Activated CD4-positive, CD25-positive, alpha-beta regulatory T cell treated with anti-CD3 and anti-CD28 coated beads, Interleukin-2, amount 50 U/mL, for 24 hours (primary cell): Measurements from ENCODE around the gene CNRIP1.
"Not testable (repeated sequence)": the region's sequence is repeated elsewhere in the genome, so short reads cannot be mapped to it uniquely, and the experiment has no call there.

Experiments
- ATAC-seq, 2 donors: fragments of 150-1000 bp; cut with Tn5 transposase; one replicate each; pipeline ENCODE4 v1.10.0; 2021; ENCODE audit warnings: mild to moderate bottlenecking in 1 of 2, moderate library complexity in 1 of 2

Gene CNRIP1

GRCh38 chr2:68340226-68341061 is 20.7 kb upstream of the CNRIP1 start:
- no peak for ATAC-seq

GRCh38 chr2:68336192-68336591 is 16.4 kb upstream of the CNRIP1 start:
- no peak for ATAC-seq

GRCh38 chr2:68333931-68334330 is 14.2 kb upstream of the CNRIP1 start:
- ATAC-seq = no peak

GRCh38 chr2:68333009-68333408 is 13.3 kb upstream of the CNRIP1 start:
- no peak for ATAC-seq

GRCh38 chr2:68330691-68331090 is 10.9 kb upstream of the CNRIP1 start:
- no peak for ATAC-seq

- no peak for ATAC-seq
Measured at GRCh38 chr2:68328901-68329300, 9.2 kb upstream of the CNRIP1 start.

- ATAC-seq = no peak
Measured at GRCh38 chr2:68325056-68325455, 5.3 kb upstream of the CNRIP1 start.

GRCh38 chr2:68320118-68320641 is 431 bp upstream of the CNRIP1 start:
- no peak for ATAC-seq

- no peak for ATAC-seq
Measured at GRCh38 chr2:68318914-68319397, 793 bp downstream of the CNRIP1 start.

- ATAC-seq = no peak
Measured at GRCh38 chr2:68317971-68318913, 1.5 kb downstream of the CNRIP1 start.

GRCh38 chr2:68316111-68316510 is 3.6 kb downstream of the CNRIP1 start:
- no peak for ATAC-seq

- ATAC-seq = no peak
Measured at GRCh38 chr2:68311033-68311432, 8.7 kb downstream of the CNRIP1 start.

GRCh38 chr2:68309426-68309825 is 10.3 kb downstream of the CNRIP1 start:
- no peak for ATAC-seq

GRCh38 chr2:68303902-68304272 is 15.9 kb downstream of the CNRIP1 start:
- not testable (repeated sequence) for ATAC-seq

- no peak for ATAC-seq
Measured at GRCh38 chr2:68303033-68303901, 16.5 kb downstream of the CNRIP1 start.

- no peak for ATAC-seq
Measured at GRCh38 chr2:68302281-68302875, 17.4 kb downstream of the CNRIP1 start.

GRCh38 chr2:68295516-68295915 is 24.2 kb downstream of the CNRIP1 start:
- ATAC-seq = no peak

GRCh38 chr2:68294913-68295312 is 24.8 kb downstream of the CNRIP1 start:
- no peak for ATAC-seq

GRCh38 chr2:68294187-68294586 is 25.6 kb downstream of the CNRIP1 start:
- no peak for ATAC-seq

GRCh38 chr2:68293755-68294154 is 26.0 kb downstream of the CNRIP1 start:
- no peak for ATAC-seq

GRCh38 chr2:68293024-68293423 is 26.7 kb downstream of the CNRIP1 start:
- ATAC-seq = no peak
